Measurements from ENCODE around the gene TERC.
"Not testable (repeated sequence)": the region's sequence is repeated elsewhere in the genome, so short reads cannot be mapped to it uniquely, and the experiment has no call there.

The TERC gene

GRCh38 chr3:169771497-169772304 is 6.8 kb upstream of the TERC start:
- DNase-seq, result peak; percentile 60 to 68

GRCh38 chr3:169769287-169770181 is 4.7 kb upstream of the TERC start, which contains the start of gene ACTRT3:
Gene ACTRT3, minus strand, starts transcription at chr3:169769561. Its CDS starts 41 bp downstream, at chr3:169769520.
- peak; percentile 66 to 71 for DNase-seq

DNA sequence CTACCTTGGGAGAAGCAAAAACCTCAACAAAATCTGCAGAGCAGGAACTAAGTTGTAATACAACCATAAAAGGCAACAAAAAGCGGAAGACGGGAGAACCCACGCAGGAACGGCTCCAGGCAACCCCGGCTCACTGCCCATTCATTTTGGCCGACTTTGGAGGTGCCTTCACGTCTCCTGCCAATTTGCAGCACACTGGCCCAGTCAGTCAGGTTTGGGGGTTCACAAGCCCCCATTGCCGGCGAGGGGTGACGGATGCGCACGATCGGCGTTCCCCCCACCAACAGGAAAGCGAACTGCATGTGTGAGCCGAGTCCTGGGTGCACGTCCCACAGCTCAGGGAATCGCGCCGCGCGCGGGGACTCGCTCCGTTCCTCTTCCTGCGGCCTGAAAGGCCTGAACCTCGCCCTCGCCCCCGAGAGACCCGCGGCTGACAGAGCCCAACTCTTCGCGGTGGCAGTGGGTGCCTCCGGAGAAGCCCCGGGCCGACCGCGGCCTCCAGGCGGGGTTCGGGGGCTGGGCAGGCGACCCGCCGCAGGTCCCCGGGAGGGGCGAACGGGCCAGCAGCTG is 463 bp downstream of the TERC start:
- peak; percentile 65 to 71 for DNase-seq

DNA sequence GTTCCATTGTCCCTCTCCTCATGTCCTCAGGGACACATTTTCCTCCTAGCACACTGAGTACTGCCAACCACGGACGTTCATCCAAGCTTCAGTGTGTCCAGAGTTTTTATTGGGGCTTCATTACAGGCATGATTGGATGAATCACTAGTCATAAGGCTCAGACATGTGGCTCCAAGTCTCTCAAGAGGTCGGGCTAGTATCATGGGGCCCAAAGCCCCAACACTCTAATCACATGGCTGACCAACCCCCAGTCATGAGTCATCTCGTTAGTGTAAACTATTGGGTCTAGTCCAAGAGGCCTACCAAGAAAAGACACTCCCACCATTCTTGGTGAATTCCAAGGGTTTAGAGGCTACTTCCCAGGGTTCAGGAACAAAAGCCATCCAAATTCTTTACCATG is 4.4 kb downstream of the TERC start:
- DNase-seq, result no peak

DNA sequence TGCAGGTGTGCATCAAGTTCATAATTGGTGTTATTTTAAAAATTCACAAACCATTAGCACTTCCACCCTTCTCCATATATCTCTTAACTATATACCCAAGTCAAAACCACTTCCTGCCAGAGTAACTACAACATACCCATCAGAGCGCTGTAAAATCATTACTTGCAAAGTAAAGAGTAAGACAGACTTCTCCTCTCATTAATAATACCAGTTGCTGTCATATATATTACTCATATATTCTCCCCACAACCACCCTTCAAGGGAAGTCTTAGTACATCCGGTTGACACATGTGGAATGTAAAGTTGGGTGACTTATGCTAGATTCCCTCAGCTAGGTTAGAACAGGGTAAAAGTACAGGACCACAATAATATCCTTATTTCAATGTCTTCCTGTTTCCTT is 5.6 kb downstream of the TERC start:
- DNase-seq, result no peak

DNA sequence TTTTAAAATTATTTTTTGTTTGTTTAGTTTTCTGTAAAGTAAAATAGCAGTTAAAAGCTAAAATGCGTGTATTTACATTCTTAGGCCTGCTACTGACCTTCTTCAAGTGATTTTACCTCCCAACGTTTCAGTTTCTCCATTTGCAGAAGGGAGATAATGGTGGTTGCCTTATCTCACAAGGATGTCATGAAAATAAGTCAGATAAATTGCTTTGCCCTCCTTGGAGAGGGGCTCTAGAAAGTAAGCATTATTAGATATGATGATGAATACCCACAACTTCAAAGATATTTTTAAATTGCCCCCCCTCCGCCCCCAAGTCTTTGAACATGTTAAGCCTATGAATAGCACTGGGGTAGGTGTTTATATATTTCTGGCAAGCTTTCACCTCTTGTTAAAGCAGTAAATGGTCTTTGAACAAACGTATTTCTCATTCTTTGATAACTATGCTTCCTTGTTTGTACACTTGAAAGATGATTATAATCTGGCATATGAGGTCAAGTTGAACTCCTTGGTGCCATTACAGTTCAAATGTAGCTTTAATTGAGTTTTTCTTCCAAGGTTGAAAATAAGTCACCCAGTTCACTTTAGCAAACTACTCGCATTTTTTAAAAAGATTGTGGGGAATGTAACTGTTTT is 6.4 kb downstream of the TERC start:
- DNase-seq, result no peak

DNA sequence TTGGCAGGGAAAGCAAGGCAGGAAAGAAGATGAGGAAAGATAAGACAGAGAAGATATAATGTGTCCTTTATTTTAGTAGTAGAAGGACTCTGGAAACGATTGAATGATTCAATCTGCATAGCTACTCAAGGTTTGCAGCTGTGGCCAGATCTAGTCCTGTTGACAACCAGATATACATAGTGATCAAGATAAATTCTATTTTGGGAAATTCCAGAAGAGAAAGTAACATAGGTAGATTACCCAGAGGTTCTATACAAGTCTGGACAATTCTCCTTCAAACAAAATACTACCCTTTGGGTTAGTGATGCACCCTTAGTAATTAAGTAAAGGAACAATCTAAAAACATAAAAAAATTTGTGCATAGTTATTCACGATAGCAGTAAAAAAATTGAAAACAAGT is 9.4 kb downstream of the TERC start:
- DNase-seq, result no peak

DNA sequence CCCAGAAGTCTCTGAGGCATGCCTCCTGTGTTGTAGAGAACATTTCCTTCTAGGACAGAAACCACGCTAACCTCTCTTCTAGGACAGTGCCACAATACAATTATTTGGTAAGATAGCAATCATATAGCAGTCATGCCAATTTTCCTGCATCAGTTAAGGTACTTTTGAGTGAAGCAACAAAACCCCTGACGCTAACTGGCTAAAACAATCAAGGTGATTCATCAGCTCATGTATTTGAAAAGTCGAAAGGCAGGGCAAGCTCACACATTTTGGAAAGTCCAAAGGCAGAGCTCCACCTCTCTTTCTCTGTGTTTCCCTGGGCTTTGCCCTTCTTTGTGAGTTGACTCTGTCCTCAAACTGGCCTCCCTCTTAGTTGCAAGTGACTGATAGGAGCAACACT is 10.1 kb downstream of the TERC start:
- no peak for DNase-seq

DNA sequence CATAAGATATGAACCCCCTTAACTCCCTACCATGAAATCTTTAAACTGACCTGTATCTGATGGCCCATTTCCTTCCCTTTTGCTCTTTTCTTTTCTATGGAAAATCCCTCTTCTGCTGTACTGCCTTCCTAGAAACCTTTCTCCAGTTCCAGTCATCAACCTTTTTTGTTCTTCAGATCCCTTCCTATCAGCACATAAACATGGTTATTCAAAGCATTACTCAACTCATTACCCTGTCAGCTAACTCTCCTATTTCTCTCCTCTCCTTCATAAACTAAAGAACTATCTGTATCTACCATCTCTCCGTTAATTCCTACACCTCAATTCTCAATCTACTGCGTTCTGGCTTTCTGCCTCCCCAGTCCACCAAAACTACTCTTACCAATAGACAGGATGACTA is 13.0 kb downstream of the TERC start:
- DNase-seq, result no peak

GRCh38 chr3:169750665-169751064 is 14.2 kb downstream of the TERC start:
- DNase-seq, result no peak

DNA sequence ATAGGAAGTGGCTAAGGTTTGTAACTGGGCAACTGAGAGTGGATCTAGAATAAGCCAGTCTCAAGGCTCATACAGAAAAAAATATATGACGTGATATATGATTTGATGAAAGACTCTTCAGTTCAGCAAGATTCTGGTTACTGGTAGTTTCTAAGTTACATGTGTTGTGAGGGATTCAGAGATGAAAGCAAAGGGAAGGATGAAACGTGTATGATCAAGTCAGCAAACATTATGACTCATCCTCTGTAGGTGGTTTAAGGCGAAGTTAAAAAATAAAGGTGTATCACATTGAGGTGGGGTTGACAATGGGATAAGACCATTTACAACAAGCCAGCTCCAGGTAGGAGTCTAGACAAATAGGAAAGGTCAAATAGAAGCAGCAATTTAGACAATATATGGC is 16.2 kb downstream of the TERC start:
- no peak for DNase-seq

DNA sequence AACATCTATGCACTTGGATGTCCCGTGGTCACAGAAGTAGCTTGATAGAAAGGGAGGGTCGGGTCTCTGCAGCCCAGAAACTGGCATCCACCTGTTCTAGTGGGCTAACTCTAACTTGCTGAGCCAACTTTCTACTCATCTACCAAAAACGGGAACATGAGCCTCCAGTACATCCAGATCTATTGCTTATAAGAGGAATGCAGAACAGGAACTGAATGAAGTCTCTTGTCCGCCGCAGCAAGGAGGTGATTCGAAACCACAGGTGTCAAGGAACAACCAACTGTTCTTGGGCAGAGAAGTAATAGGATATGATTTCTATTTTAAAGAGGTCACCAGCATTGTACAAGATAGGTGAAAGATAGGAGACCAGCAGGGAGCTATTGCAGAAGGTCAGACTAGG is 17.9 kb downstream of the TERC start:
- no peak for DNase-seq

GRCh38 chr3:169744366-169745054 is 20.4 kb downstream of the TERC start:
- no peak for DNase-seq

- no peak for DNase-seq
These were observed 25.8 kb downstream of the TERC start for GRCh38 chr3:169739067-169739466.

DNA sequence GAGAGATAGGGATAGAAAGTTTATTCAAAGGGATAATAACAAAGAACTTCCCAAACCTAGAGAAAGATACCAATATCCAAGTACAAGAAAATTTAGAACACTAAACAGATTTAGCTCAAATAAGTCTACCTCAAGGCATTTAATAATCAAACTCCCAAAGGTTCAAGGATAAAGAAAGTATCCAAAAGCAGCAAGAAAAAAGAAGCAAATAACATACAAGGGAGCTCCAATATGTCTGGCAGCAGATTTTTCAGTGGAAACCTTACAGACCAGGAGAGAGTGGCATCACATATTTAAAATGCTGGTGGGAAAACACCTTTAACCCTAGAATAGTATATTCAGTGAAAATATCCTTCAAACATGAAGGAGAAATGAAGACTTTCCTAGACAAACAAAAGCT is 33.0 kb downstream of the TERC start:
- not testable (repeated sequence) for DNase-seq

DNA sequence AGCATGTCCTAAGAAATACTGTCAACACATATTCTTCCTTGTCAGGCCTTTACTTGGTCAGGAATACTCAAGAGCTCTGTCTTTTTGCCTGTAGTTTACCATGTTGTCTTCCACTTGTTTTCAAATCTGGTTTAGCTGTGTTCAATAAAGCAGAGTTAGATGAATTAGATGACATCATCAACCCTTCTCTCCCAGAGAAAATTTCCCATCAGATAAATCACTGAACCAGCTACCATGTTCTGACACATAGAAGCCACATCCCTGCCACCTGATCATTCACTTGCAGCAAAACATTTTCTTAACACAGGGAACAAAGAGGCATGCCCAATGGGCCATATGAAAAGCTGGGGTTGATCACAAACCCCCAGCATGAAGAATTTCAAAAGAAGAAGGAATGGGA is 42.1 kb downstream of the TERC start:
- no peak for DNase-seq

DNA sequence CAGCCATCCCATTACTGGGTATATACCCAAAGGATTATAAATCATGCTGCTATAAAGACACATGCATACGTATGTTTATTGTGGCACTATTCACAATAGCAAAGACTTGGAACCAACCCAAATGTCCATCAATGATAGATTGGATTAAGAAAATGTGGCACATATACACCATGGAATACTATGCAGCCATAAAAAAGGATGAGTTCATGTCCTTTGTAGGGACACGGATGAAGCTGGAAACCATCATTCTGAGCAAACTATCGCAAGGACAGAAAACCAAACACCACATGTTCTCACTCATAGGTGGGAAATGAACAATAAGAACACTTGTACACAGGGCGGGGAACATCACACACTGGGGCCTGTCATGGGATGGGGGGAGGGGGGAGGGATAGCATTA is 46.4 kb downstream of the TERC start:
- DNase-seq, result not testable (repeated sequence)

Measured in stimulated activated CD4-positive, alpha-beta T cell treated with anti-CD3 and anti-CD28 coated beads, Interleukin-2, amount 100 ng/mL, for 24 hours (primary cell).